ENCODE results near the gene MACROH2A1.

Gene MACROH2A1

DNA sequence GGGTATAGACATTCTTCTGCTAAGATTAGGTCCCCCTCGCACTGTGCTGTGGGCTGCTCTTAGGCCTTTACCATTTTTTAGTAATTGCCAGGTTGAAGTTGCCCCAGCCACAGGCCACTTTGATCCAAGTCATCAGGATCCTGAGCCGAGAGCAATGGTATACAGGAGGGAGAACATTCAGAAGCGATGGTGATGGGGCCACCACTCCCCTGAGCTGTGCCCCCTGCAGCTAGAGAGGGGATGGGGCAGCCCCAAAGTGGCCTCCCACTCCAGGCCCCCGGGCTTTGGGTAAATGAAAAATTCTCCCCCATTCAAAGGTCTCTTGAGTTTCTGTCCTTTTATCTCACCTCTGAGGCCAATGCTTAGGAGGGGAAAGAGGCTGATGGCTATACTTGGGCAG lies 59.4 kb downstream of the MACROH2A1 start:
- no peak overlapping the region for H3K27ac ChIP-seq
- TF ChIP-seq, protein P1, sequence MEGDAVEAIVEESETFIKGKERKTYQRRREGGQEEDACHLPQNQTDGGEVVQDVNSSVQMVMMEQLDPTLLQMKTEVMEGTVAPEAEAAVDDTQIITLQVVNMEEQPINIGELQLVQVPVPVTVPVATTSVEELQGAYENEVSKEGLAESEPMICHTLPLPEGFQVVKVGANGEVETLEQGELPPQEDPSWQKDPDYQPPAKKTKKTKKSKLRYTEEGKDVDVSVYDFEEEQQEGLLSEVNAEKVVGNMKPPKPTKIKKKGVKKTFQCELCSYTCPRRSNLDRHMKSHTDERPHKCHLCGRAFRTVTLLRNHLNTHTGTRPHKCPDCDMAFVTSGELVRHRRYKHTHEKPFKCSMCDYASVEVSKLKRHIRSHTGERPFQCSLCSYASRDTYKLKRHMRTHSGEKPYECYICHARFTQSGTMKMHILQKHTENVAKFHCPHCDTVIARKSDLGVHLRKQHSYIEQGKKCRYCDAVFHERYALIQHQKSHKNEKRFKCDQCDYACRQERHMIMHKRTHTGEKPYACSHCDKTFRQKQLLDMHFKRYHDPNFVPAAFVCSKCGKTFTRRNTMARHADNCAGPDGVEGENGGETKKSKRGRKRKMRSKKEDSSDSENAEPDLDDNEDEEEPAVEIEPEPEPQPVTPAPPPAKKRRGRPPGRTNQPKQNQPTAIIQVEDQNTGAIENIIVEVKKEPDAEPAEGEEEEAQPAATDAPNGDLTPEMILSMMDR (conservative IDR thresholded peaks at IDR 0.05): no peak
- no peak for TF ChIP-seq ZFX (IDR thresholded peaks at IDR 0.05)

DNA sequence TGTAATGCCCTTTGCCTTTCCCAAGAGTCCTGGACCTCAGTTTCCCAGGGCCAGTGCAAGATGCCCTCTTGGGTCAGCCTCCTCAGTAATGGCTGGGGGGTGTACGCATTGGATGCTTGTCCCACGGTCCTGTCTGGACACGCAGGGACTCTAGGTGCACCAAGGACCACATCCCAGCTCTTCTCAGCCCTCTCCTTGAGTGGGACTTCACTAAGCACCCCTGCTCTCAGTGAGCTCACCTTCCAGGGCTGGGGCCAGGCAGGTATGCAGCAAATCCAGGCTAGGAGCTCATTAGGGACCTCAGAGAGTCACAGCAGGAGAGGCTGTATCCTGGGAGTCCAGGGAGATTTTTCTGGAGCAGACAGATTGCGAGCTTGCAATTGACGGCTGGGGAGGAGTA lies 59.8 kb downstream of the MACROH2A1 start:
- no peak for TF ChIP-seq ZFX (IDR thresholded peaks at IDR 0.05)
- TF ChIP-seq, protein P1 (conservative IDR thresholded peaks at IDR 0.05): no peak
- H3K27ac ChIP-seq: no peak overlapping the region

DNA sequence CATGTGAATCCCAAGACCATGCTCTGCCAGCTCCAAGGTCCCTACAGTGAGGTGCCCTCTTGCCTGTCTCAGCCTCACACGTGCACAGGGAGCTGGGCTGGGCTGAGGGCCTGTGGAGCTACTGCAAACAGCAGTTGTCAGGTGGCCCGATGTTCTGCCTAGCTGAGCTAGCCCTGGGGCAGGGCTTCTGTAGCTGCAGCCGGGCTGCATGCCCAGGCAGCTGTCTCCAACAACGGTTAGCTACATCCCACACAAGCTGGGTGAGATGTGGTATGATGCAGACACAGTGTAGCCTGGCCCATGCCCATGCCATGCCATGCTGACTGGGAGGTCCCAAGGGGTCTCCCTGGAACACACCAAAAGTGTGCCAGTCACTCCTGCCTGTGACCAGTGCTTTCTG lies 62.0 kb downstream of the MACROH2A1 start:
- H3K27ac ChIP-seq: no peak overlapping the region
- no peak for TF ChIP-seq ZFX (IDR thresholded peaks at IDR 0.05)
- TF ChIP-seq, protein P1 (conservative IDR thresholded peaks at IDR 0.05): no peak

DNA sequence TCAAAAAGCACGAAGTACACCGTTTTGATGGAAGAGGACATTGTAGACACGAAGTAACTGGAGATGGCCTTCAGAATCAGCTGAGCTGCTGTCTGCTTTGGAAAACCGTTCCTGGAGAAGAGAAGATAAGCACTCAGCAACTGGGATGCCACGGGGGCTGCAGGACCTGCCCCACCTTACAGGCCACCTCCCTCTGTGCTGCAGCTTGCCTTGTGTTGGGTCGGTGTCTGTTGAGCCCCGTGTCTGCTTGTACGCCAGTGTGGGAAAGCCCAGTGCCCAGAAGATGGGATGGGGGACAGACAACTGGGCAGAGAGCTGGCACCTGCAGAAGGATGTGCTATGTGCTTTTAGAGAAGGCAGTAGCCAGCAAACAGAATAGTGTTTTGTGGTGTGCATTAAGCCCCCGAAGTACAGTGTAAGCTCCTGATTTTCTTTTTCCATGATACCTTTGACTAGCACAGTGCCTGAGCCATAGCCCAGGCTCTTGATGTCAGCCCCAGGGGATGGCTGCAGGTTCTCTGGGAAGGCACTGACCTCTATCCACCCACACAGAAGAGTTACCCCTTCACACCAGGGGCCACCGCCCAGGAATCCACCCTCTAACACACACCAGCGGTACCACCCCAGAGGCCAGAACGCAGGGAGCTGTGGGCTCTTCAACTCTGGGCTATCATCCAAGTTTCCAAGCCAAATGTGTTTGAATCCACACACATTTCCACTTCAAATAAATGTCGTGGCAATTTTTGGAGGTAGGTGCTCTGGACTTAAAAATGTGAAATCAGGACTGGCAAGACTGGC lies 63.8 kb downstream of the MACROH2A1 start:
- no peak for TF ChIP-seq ZFX (IDR thresholded peaks at IDR 0.05)
- TF ChIP-seq, protein P1 (conservative IDR thresholded peaks at IDR 0.05): no peak
- H3K27ac ChIP-seq: no peak overlapping the region

DNA sequence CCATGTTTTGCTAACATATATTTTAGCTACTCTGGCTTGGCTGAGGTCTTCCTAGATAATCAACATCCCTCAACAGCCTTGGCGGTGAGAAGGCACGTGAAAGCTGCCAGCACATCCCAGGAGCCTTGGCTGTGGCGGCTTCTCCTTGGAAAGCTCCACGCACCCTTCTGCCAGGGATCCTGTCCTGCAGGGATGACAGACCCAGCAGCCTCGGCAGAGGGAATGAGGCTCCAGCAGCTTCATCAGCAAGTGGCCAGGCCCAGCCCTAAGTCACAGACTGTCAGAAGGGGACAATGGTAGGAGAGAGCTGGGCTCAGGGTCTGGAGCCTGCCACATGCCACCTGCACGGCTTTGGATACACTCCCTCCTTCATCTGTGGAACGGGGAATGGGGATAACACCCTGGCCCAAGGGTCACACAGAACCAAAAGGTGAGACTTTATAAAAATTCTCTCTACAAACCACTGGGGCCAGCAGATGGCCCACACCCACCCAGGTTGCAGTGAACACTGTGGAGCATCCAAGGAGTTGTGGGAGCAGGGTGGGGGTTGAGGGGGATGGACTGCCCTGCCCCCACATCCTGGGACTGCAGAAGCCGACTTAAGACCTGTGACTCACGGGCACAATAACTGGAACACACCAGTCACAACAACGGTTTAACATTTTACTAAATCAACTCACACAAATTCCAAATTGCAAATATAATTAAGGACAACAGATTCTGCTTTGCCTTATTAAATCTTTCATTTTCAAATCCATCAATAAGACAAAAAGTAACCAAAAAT lies 65.1 kb downstream of the MACROH2A1 start:
- no peak overlapping the region for H3K27ac ChIP-seq
- TF ChIP-seq, protein P1 (conservative IDR thresholded peaks at IDR 0.05): no peak
- TF ChIP-seq ZFX (IDR thresholded peaks at IDR 0.05): no peak

DNA sequence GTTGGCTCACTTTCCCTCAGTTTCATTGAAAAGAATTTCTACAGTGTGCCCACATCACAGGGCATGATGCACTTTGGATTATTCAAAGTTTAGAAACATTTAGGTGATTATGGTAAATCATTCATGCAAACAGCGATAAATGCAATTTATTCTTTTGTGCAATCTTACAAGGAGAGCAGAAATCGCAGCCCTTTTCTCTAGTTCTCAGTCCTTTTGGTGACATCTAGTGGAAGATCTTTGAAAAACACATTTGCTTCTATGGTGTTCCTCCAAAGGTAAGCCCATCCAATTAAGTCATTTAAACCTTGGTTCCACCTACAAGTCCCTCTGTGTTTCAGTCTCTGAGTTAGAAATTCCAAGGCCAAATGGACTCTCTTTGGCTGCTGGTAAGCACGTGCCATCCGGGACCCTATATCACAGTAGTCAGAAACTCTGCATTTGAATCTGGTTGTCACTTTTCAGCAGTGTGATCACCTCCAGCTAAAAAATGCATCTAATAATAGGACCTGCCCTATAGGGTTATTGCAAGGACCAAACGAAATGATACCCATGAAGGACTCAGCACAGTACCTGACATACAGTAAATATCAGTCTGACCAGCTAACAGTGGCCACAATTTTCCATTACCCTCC lies 66.4 kb downstream of the MACROH2A1 start:
- no peak overlapping the region for H3K27ac ChIP-seq
- TF ChIP-seq, protein P1 (conservative IDR thresholded peaks at IDR 0.05): peak; percentile 78
- no peak for TF ChIP-seq ZFX (IDR thresholded peaks at IDR 0.05)

DNA sequence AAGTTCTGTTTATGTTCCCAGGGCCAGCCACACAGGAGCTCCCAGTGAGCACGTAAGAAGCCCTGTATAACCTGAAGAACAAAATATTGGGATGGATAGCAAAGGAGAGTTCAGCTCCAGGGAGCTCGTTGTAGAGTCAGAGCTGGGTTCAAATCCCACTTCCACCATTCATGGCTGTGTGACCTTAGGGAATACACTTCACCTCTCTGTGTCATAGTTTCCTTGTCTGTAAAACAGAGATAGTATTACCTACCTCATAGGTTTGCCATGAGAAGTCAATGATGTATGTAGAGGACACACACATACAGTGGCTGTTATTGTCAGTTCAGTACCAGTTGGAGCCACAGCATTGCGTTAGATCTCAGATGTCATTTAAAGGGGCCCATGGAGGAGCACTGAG lies 67.4 kb downstream of the MACROH2A1 start:
- no peak for TF ChIP-seq ZFX (IDR thresholded peaks at IDR 0.05)
- TF ChIP-seq, protein P1 (conservative IDR thresholded peaks at IDR 0.05): no peak

More for the DNA sequence above, 67.4 kb downstream of the MACROH2A1 start:
- no peak overlapping the region for H3K27ac ChIP-seq
